ENCODE results near the gene MOGAT3.

The MOGAT3 gene, protein sequence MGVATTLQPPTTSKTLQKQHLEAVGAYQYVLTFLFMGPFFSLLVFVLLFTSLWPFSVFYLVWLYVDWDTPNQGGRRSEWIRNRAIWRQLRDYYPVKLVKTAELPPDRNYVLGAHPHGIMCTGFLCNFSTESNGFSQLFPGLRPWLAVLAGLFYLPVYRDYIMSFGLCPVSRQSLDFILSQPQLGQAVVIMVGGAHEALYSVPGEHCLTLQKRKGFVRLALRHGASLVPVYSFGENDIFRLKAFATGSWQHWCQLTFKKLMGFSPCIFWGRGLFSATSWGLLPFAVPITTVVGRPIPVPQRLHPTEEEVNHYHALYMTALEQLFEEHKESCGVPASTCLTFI

DNA sequence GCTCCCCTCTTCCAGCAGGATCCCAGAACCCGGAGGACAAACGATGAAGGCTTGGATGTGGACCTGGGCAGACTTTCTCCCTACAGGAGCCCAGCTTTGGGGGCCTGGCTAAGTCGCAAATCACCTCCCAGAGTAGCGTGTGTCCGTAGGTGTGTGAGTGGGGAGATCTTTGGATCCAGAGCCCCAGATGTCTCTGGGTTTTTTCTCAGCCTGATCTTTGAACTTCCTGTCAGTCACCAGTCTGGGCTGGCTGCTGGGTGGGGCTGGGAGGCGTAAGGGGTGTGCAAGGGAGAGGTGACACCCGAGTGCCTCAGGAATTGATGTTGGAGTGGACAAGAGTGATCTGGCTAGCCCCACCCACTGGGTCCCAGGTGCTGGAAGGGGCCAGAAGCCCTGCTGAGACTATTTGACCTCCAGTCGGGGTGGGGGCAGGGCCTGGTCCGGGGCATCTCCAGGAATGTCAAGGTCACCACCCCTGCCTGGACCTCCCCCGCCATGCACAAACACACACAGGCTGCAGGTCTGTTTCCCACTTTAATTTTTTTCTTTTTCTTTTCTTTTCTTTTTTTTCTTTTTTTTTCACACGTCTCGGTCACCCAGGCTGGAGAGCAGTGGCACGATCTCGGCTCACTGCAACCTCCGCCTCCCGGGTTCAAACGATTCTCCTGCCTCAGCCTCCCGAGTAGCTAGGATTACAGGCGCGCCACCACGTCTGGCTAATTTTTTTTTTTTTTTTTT lies at the start of gene MOGAT3:
Gene MOGAT3 (minus strand): TSS at position 175 of the 738 bp plus-strand sequence. CDS start 182 bp downstream, outside the sequence.
- no peak for DNase-seq

DNA sequence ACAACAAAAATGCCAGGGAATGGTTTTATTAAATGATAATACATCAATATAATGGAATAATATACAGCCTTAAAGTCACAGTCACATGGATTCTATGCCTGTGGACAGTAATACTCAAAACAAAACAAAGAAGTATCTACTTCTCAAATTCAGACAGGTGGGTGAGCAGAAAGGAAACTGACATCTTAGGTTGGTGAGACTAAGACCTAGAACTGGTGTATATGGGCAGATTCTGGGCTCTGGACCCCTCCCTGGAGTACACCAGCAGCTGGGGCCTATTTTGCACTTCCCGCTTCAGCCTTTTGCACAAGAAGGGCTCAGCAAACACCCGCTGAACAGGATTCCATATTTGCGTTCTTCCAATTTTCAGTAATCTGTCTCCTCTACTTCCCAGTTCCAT lies 49.5 kb upstream of the MOGAT3 start:
- DNase-seq, result no peak

DNA sequence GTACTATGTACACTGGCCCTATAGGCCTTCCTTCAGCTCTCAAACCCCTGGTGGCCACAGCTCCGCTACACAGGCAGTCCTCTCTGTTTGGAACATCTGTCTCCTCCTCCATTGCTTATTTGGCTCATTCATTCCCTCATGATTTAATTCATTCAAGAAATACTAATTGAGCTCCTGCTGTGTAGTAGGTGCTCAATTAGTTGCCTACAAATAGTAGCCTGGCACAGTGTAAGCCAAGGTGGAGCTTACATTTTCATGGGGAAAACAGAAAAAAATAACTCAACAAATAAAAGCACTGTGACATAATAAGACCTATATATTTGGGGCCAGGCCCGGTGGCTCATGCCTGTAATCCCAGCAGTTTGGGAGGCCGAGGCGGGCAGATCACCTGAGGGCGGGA lies 47.4 kb upstream of the MOGAT3 start:
- no peak for DNase-seq

DNA sequence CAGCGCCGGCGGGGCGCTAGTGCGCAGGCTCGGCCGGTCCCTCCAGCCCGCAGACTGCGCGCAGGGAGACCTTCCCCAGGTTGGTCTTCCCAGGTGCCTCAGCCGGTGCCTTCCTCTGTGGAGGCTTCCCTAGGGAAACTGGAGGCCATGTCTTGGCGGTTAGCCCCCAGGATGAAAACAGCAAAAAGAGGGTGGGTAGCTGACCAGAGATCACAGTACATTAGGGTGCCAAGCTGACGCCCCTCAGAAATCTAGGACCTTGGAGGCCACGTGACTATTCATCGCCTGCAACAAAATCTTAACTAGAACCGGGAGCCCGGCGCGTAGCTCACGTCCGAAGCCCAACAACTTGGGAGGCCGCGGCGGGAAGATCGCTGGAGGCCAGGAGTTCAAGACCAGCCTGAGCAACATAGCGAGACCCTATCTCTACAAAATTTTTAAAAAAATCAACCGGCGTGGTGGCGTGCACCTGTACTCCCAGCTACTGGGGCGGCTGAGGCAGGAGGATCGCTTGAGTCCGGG lies 44.4 kb upstream of the MOGAT3 start:
- no peak for DNase-seq

DNA sequence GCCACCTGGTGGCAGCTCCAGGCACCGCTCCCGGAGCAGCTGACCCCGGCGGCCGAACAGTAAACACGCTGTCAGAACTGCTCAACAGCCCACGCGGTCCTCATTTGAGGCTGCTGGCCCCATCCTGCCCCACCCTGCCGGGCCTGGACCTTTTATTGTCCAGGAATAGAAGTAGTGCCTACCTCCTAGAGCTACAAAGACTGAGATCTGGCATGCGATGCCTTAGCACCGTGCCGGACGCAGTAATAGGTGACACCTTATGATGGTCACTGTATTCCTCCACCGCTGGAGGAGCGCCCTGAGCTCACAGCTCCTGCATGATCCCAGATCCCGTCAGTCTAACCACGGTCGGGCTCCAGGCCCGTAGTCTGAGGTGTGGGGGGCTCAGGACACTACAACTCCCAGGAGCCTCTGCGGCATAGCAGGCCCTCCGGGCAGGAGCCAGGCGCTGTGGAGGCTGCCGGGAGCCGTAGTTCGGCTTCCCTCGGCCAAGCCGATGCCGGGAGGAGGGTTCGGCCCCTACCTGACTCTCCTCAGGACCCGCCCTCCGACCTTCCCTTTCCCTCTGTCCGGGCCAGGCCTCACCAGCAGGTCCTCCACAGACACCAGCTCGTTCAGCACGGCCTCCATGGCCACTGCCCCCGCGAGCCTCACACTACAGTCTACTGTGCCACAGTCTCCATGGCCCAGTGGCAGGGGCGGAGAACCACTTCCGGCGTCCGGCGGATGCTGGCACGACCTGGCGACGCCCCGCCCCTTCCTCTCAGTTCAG lies 43.7 kb upstream of the MOGAT3 start, which contains the start of gene FIS1:
Gene FIS1 (minus strand): TSS at position 707 of the 772 bp plus-strand sequence. CDS start 77 bp downstream, at position 630.
- DNase-seq, result peak; percentile 91 to 93

DNA sequence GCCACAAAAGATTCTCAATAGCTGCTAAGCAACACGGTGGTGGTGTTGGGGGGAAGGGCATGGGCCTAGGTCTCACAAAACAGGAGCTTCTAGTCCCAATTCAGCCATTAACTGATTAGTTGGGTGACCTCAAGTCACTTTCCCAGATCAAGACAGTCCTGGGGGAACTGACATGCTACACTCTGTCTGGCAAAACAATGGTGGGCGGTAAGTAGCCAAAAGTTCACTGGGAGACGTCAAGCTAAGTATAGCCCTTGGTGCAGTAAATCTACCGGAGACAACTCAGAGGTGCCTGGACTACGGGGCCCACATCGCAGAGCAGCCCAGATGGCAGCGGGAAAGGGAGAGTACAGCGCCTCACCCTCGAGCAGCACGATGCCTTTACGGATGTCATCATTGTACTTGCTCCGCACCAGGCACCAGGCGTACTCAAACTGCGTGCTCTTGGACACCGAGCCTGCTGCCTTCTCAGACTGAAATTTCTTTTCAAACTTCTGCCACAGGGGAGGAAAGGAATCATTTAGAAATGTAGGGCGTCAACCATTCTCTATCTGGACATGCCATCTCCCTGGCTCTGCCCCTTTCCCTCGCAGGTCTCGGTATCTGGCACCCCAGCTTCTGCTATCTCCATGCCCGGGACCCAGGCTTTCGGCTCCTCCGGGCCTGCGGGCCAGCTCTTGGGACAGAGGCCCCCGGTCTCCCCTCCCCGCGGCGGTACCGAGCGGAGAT lies 43.0 kb upstream of the MOGAT3 start:
- DNase-seq, result no peak

DNA sequence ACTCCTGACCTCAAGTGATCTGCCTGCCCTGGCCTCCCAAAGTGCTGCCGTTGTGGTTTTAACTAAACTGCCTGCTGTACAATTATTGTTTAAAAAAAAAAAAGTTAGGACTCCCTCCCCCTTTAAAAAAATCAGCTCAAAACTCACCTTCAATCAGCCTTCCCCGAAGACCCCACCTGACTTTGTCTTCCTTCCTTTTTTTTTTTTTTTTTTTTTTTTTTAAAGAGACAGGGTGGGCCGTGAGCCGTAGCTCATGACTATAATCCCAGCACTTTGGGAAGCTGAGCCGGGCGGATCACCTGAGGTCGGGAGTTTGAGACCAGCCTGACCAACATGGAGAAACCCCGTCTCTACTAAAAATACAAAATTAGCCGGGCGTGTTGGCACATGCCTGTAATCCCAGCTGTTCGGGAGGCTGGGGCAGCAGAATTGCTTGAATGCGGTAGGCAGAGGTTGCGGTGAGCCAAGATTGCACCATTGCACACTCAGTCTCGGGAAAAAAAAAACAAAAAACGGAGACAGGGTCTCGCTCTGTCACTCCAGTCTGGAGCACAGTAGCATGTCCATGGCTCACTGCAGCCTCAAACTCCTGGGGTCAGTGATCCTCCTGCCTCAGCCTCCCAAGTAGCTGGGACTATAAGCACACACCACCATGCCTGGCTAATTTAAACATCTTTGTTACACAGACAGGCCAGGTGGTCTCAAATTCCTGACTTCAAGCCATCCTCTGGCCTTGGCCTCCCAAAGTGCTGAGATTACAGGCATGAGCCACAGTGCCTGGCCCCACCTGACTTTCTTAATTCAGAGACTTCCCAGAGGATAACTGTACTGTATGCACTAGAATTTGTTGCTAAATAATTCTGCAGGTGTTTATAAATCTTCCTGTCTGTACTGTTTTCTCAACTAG lies 40.9 kb upstream of the MOGAT3 start:
- DNase-seq, result no peak

DNA sequence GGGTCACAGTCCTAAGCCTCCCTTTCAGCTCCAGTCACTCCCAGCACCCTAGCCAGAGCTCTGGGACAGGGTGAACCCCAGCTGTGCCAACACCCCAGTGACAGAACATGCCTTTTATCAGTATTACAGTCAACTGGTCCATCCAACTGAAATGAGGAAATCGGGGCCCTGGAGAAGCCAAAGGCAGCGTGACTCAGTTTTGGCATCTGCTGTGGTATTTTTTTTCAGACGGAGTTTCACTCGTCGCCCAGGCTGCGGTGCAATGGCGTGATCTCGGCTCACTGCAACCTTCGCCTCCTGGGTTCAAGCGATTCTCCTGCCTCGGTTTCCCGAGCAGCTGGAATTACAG lies 40.2 kb upstream of the MOGAT3 start:
- DNase-seq, result peak in 1 of 2 donors; percentile 36

DNA sequence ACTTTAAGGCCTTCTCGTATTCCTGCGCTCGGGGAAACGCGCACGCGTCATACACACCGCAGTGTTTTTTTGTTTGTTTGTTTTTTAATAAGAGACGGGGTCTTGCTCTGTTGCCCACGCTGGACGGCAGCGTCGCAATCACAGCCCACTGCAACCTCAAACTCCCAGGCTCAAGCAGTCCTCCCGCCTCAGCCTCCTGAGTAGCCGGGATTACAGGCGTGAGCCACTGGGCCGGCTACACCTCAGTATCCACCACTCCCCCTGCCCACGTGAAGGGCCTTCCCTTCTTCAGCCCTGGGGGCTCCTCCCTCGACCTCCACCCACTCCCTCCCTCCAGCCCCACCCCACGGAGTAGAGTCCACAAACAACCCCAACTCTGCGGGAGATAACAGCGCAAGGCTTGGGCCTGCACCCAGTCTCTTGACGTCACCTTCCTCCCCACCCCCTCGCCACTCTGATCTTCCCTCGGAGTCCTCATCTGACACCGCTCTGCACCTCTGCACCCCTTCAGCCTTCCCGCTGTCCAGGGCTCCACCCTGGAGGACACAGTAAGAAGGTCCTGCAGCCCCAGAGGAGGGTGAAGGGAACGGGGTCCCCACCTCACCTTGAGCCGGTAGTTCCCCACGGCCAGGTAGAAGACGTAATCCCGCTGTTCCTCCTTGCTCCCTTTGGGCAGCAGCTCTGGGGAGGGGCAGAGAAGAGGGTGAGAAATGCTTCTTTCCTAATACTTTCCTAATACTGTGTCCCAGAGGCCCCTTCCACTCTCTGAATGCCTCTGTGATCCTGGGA lies 39.6 kb upstream of the MOGAT3 start:
- no peak for DNase-seq

DNA sequence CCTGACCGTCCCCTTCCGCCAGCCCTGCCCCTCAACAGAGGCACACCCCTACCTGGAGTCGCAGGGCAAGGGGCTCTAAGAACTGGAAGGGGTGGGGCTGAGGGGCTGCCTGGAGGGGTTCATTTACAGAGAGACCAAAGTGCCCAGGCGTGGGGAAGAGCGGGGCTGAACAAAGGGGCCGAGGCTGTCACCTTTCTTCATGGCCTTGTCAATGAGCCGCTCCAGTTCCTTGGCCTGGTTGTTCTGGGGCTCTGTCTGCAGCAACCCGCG lies 39.0 kb upstream of the MOGAT3 start:
- no peak for DNase-seq

DNA sequence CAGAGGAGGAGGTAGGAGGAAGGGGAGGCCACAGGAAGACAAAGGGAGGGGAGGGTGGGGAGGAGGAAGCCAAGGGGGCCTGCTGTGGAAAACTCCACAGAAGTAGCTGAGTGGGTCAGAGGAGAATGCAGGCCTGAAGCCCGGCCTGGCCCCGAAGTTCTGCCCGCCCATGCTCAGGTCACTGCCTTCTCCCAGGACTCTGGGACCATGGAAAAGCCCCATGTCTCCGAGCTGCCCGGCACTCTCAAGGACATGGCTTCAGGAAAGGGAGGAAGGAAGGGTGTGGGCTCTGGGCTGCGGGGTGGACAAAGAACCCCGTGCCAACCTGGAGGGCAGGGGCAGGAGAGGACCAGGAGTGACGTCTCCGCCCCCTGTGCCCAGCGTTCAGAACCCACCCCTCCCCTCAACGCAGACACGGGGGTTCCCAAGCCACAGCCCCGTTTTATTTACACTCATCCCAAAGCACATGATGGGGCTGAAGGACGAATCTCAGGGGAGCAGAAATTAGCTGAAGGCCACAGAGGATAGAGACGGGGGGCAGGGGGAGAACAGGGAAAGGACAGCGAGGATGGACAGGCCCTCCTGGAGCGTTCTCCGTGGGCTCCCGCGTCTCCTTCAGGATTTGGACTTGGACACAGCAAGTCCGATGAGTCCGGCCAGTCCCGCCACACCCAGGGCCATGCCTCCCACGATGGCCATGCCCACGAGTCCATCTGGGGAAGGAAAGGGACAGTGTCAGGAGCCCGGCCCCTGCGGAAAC lies 38.5 kb upstream of the MOGAT3 start:
- no peak for DNase-seq

DNA sequence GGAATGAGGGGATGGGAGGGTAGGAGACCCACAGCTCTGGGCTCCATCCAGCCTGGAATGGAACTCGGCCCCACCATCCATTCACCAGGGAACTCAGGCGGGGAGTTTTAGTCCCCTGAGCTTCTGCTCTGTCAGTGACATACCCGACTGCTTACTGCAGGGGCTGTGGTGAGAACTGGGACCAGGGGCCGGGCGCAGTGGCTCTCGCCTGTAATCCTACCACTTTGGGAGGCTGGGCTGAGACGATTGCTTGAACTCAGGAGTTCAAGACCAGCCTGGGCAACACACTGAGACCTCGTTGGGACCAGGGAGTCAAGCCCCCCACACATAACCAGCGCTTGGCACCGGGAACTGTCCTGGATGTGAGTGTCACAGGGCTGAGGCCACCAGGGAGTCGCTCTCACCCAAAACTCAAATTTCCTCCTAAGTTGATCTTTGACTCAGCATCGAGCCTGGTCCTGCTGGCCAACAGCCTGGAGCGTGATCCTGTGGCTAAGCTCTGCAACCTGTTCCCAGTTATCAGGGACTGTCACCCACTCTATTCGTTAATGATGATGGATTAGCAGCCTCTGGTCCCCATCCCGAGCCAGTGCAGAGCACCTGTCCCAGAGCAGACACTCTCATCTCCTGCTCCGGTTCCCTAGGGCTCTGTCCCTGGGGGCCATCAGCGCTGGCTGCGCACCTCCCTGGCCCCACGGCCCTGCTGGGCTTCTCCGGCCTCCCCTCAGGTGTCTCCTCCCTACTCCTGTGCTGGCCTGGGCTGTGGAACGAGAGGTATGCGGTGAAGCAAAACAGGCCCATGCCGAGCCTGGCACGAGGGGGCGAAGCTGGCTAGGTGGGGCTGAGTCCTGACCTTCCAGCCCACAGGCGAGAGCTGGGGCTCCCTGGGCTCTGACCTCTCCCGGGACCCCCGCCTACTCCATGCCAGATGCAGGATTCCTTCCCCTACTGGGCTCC lies 37.7 kb upstream of the MOGAT3 start:
- no peak for DNase-seq

DNA sequence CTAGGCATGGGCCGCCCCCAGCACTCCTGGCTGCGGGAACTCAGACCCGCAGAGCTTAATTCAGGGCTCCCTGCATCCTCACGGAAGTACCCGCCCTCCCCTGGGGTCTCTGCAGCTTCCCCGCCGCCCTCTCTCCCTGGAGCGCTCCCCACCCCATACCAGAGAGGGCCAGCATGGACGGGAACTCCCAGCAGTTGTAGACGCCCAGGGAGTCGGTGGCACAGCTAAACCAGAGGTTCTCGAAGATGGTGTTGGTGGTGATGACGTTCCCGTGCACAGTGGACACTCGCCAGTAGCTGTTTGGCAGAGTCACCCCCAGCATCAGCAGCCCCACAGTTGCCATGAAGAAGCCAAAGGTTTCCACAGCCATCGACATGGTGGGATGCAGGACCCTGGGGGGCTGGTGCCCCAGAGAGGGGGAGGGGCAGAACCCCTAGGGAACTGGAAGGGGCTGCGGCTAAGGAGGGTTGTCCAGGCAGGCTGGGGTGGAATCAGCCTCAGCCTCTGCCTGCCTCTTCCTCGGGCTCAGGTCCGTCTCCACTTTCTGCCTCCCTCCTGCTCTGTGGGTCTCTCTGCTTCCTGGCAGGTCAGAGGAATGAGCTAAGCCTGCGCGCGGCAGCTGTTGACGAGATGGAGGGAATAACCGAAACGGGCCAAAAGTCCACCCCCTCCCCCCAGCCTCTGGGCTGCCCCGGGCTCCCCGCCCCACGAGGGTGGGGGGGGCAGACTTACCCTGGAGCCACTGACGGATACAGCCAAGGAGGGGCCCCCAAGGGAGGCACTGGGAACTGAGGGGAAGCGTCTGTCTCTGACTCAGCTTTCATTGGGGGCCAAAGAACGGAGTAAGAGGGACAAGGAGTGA lies 36.6 kb upstream of the MOGAT3 start, which contains the start of gene CLDN15:
Gene CLDN15 (minus strand): TSS at position 597 of the 862 bp plus-strand sequence. CDS start 221 bp downstream, at position 376.
- no peak for DNase-seq

DNA sequence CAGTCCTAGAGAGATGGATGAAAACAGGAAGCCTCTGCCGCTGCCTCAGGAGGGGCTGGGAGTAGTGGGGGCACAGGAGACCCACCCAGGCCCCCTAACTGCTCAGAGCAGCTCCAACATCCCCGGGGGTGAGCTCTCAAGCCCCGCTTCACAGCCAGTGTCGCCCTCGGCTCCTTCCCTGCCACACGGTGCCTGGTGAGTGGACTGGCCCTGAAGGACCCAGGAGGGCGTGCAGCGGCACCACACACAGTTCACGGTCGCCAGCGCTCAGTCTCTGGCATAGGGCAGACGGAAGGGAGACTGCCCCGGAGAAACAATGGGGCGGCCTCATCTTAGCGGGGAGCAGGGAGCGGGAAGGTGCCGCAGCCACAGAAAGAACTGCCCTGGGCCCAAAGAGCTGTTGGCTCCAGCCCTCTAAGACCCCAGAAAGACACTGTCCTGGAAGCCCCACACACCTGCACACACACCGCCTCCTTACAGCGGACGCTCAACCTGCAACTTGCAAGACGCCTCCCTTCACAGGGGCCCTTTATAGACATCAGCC lies 35.5 kb upstream of the MOGAT3 start:
- no peak for DNase-seq

DNA sequence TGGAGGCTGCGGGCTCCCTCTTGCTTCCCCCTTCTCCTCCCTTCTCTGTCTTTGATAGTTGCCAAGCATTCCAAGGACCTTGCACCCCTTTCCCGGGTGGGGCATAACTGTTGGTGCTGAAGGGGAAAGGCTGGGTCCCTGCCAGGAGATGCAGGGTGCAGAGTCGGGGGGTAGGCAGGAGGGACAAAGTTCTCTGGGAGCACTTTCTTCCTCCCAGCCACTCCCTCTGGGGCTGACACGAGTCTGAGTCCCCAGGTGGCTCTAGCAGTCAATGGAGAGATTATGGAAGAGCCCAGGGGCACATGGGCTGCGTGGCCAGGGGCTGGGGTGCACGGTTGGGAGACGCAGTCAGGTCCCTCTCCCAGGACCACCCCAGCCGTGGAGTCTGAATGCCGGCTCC lies 34.7 kb upstream of the MOGAT3 start:
- no peak for DNase-seq

DNA sequence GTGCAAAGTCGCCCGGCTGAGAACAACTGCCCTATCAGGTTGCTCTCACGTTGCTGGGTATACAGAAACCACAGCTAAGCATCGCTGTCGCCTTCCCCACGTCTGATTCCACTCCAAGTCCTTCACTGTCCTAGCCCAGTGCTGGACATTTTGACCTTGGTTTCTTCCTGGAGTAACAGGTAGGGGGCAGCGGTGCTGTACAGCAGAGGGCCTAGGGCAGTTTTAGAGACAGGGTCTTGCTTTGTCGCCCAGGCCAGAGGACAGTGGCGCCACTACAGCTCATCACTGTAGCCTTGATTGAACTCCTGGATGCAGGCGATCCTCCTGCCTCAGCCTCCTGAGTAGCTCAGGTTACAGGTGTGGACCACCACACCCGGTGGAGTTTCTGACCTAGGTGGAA lies 34.2 kb upstream of the MOGAT3 start:
- no peak for DNase-seq

DNA sequence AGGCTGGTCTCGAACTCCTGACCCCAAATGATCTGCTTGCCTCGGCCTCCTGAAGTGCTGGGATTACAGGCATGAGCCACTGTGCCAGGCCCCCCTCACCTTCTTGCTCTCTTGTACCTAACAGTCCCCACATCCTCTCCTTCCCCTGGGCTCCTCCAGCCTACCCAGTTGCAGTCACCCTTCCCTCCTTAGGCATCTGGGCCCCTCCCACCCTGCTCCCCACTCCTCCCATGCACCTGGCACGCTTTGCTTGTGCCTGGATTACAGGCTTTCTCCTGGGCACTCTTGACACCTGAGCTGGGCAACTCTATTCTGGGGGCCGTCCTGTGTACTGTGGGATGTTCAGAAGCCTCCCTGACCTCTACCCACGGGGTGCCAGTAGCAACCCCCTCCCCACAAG lies 33.8 kb upstream of the MOGAT3 start:
- DNase-seq, result no peak
